Pulmonary artery endothelial cell (primary cell): Measurements from ENCODE around the gene CTSH. TPM values are rescaled to one million over a fixed set of nuclear protein-coding genes. Genes with fewer than 3 reads are reported as not detected.
"Not testable (repeated sequence)": the region's sequence is repeated elsewhere in the genome, so short reads cannot be mapped to it uniquely, and the experiment has no call there.

ENCODE experiments used
- DNase-seq: peaks from one replicate; pipeline ENCODE4 v3.0.0-alpha.2; 2011; ENCODE audit warnings: low read depth, low spot score
- total RNA-seq: library from RNA; depleted of rRNA; stranded (reverse); fragments of >200 nt; gene quantifications from 2 replicates; pipeline ENCODE4 v1.2.3, GENCODE V29; 2014

CTSH gene
- total RNA-seq, 1 donor from 2014 or later: 0.79 TPM

- DNase-seq: no peak
Observed at GRCh38 chr15:78942741-78943140, 2.1 kb downstream of the CTSH start.

- no peak for DNase-seq
Observed at GRCh38 chr15:78938658-78939488, 6.0 kb downstream of the CTSH start.

DNA sequence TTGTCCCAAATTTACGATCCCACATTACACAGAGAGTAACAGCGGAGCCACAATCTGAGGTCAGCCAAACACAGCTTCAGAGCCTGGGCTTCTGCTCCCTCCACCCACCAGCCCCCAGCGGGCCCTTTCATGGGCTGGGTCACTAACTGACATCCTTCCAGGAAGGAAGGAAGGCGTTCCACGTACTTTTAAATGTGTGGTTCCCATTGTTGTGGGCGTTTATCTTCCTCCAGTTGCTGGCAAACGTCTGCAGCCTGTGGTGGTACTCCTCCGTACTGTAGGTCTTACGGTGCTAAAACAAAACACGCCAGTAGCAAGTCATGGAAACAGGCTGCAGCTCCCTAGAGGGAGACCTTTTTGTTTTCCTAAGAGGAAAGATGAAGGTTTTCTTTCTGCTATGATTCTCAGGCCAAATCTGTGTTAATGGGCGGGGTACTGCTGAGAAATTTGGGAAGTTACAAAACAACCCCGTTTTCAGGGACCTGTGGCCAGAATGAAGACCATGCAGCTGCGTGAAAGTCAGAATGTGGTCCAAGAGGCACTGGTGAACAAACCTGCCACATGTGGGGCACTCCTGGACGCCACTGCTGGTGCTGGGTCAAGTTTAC is 7.6 kb downstream of the CTSH start:
- DNase-seq: no peak

DNA sequence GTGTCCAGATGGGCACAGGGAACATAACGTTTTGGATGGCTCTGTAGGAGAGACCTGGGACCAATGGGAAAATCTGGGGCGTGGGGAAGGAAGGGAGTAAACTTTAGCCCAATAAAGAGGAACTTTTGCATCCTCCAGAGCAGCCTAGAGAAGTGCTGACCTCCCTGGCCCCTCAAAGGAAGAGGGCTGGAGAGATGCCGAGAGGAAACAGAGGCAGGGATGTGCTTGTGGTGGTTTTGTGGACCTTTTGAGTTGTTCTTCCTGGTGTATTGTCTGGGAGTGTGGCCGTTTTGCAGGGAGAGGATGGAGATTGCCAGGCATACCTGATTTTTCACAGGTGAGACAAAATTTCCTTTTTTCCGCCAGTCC is 10.2 kb downstream of the CTSH start:
- no peak for DNase-seq

DNA sequence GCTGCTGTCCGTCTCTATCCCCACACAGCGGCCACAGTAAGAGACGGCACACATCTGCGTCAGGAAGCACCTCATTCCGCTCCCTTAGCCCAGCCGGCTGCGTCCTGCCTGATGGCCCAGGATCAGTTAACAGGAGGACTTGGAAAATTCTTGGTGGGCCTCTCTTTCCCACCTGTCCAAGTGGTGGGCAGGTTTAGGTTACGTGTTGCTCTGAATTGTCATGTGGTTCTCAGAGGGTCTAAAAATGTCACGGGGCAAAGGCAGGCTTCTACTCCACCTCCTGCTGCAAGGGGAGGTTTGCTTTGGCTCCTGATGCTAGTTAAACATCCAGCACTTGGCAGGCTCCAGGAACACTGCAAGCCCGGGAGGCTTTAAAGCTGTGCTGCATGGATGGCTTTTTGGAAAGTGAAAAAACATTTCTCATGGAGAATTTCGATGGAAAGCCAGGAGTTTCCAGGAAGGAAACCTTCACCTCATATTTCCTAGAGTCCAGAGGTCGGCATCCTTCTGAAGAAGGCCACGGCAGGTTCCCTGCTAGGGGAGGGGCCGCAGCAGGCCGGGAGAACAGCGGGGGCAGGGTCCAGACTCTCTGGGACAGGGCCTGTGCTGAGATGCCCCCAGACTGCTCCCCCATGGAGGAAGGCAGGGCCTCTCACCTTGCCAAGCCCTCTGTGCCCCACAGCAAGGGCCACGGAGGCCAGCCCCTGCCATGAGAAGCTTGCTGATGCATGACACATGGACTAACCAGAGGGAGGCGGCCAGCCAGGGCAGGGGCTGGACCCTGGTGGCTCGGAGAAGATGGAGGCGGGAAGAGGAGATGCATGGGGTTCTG is 10.8 kb downstream of the CTSH start:
- no peak for DNase-seq

DNA sequence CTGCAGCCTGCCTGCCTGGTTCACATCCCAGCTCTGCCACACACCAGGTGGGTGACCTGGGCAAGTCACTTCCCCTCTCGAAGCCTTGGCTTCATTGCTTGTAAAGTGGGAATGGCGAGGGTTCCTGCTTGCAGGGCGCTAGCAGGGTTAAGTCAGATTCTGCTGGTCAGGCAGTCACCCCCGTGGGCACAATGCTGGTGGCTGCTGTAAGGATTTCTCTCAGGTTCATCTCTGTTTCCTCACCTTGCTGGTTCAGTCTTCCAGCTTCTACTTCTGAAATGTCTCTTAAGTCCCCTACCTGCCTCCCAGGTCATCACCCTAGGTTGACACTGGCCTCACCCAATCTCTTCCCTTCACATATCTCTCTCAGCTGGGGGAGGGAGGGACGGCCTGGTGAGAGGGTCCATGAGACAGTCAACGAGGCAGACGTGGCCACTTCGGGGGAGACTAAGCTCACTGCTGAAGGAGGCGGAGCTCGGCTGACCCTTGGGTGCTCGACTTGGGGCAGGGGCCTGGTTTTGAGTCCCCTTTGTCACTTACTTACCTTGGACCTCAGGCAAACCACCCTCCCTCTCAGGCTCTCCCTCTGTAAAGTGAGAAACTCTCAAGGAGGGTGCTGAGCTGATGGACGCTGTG is 11.5 kb downstream of the CTSH start:
- DNase-seq: no peak

GRCh38 chr15:78932258-78932808 is 12.5 kb downstream of the CTSH start:
- no peak for DNase-seq

GRCh38 chr15:78931439-78932257 is 13.2 kb downstream of the CTSH start:
- DNase-seq: no peak

- DNase-seq: no peak
Observed at GRCh38 chr15:78930577-78931388, 14.1 kb downstream of the CTSH start.

DNA sequence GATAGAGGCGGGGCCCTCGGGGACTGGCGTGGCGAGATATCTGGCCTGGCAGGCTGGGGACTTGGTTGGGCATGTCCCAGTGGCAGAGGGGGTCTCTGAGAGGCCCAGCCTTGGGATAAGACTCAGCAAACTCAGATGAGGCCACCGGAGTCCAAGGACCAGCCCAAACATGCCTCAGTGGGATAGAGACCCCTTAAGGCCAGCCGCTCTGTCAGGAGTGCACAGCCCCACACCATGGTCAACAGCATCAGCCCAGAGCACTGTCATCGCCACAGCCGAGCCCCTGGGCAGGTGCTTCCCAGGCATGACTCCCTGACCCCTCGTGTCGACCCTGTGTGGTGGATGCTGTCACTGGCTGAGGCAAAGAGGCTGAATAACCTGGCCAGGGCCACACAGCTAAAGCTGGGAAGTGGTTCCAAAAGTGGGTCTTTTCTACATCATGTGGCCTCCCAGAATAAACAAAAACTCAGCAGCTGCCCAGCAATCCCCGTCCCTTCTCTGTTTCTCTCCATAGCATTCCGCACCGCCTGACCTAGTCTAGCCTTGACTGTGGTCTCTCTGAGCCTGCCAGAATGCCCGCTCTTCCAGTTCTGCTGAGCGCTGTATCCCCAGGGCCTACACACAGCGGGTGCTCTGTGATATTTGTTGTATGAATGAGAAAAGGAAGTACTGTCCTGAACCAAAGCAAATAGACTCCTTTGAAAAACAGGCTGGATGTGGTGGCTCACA is 15.1 kb downstream of the CTSH start:
- DNase-seq: no peak

- no peak for DNase-seq
Observed at GRCh38 chr15:78928616-78929093, 16.2 kb downstream of the CTSH start.

- not testable (repeated sequence) for DNase-seq
Observed at GRCh38 chr15:78928176-78928575, 16.7 kb downstream of the CTSH start.

DNA sequence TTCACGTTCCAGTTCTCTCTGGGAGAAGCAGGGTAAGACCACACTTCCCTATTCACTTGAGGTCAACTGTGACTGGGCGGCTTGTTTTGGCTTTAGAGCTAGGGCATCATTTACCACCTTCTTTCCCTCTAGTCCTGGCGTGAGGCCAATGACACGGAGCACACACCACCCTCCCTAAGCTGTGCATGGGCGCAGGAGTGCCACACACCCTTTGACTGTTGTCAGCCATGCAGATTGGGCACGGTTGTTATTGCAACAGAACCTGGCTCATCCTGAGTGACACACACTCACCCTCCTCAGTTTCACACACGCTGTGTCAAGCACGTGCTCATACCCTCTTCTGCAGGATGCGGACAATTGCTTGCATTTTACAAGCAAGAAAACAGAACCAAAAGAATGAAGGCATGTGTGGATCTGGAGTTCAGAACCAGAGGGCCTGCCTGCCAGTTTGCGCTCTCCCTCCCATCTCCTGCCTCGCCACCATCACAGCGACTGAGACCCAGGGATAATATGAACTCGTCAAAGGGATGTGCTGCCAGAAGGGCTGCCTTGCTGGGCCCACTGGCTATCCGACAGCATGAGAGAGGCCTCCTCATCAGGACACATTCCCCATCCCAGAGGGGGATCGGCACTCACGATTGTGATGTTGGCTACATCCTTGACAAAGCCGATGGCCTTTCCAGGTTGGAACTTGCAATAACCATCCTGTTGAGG is 17.6 kb downstream of the CTSH start:
- DNase-seq: no peak

DNA sequence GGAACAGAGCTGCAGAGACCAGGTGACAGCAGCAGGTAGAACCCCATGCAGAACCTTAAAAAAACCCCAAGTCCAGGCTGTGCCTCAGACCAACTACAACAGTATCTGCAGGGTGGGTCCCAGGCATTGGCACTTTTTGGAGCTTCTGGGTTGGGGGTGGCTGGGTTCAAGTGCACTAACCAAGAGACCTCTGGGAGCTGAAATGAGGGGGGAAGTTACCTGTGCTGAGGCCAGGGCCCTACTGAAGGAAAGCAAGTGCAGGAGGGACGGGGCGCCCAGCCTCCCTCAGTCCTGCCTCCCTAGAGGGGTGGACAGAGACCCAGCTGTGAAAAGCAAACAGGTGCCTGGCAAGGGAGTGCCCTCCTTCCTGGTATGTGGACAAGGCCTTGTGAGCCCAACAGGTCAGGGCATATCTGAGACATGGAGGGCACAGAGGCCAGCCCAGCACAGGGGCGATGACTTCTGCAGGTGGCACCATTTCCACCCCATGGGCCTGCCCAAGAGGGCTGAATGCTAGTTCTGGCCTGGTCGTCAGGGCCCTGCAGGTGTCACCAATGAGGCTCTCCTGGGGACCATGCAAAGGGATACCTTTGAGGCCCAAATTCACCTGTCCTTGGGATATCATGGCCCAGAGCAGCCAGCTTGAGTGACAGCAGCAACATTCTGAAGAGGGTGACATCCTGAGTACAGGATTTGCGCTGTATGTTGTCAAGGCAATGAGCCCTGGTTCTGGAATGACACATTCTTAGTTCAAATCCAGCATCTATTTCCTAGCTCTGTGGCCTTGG is 18.7 kb downstream of the CTSH start:
- no peak for DNase-seq

DNA sequence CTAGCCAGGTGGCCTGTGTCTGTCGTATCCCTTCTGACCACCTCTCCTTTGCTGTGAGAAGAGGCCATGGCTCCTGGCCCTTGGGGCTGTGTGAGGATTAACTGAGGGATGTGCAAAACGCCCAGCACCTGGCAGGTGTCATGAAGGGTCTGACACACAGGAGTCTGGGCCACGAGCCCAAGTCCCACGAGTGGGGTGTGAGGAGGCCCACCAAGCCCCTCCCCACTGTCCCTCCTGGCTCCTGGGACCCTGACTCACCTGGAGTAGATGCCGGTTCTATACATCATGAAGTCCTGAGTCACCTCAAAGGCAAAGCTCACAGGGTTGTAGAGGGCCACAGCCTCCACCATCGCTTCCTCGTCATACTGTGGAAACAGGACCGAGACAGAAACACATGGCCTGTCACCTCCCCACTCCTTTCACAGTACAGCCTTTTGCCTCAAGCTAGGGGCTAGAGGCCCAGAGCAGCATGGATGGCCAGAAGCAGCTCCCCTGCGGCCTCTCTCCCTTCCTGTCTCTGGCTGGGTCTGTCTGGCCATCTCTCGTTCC is 19.7 kb downstream of the CTSH start:
- DNase-seq: no peak

GRCh38 chr15:78923480-78924360 is 21.1 kb downstream of the CTSH start:
- DNase-seq: no peak
